Esophagus squamous epithelium (tissue), 5 donors: ENCODE data around the gene PSMC6. TPM values are rescaled to one million over a fixed set of nuclear protein-coding genes. Genes with fewer than 3 reads are reported as not detected.
"Not testable (repeated sequence)": the region's sequence is repeated elsewhere in the genome, so short reads cannot be mapped to it uniquely, and the experiment has no call there.

Source experiments
- DNase-seq: peaks from one replicate; lab custom pipeline; 2025; lab: John Stamatoyannopoulos, UW
- H3K27ac ChIP-seq, 4 donors: fragments of 200-600 bp; sonication (generic); one replicate each; pipeline ENCODE4 v1.5.1; 2016 to 2019; ENCODE audit warnings: mild to moderate bottlenecking in 1 of 4
- H3K27me3 ChIP-seq, 4 donors: fragments of 200-600 bp; sonication (generic); 1 replicate in 3 of 4; 2 replicates in 1 of 4; pipeline versions ENCODE4 v1.5.1 to v1.6.0; 2017 to 2021; ENCODE audit warnings: antibody characterized with exemption in 1 of 4
- H3K36me3 ChIP-seq, 3 donors: fragments of 200-600 bp; sonication (generic); one replicate each; pipeline ENCODE4 v1.5.1; 2016 to 2019
- H3K4me1 ChIP-seq, 3 donors: fragments of 200-600 bp; sonication (generic); one replicate each; pipeline ENCODE4 v1.5.1; 2017 to 2019
- H3K4me3 ChIP-seq, 4 donors: fragments of 200-600 bp; sonication (generic); 1 replicate in 3 of 4; 2 replicates in 1 of 4; pipeline ENCODE4 v1.5.1; 2016 to 2019; ENCODE audit warnings: mild to moderate bottlenecking in 2 of 4, moderate library complexity in 1 of 4
- H3K9me3 ChIP-seq, 3 donors: fragments of 200-600 bp; sonication (generic); one replicate each; pipeline ENCODE4 v1.5.1; 2016 to 2019
- POLR2A ChIP-seq, 4 donors: fragments of 450-650 bp; IDR thresholded peaks; one replicate each; pipeline ENCODE4 v1.6.1; 2017; ENCODE audit warnings: antibody characterized with exemption in 4 of 4, mild to moderate bottlenecking in 4 of 4, moderate library complexity in 3 of 4
- WGBS, 2 donors: methylation state at CpG; one replicate each; pipeline ENCODE4 v1.1.5; 2018; 5-methylcytosine and 5-hydroxymethylcytosine counted together
- intact Hi-C: fragments of 100-400 bp; cut with DNase I; formaldehyde crosslinking; loops from one replicate; pipeline ENCODE4 v1.15.0; 2022
- total RNA-seq, 4 donors: library from RNA; depleted of rRNA; stranded (reverse); fragments of >200 nt; gene quantifications; one replicate each; pipeline ENCODE4 v1.1.0, GENCODE V29; 2016
- TF ChIP-seq, protein P1 (sequence below), 6 experiments: fragments of 450-650 bp in 4 of 6; fragments of 200-600 bp in 2 of 6; sonication (generic) in 2 of 6; IDR thresholded peaks; one replicate each; pipeline ENCODE4 v1.5.1; 2016 to 2019; ENCODE audit warnings: antibody characterized with exemption in 6 of 6, mild to moderate bottlenecking in 4 of 6, moderate library complexity in 4 of 6
- donor health status: DM: yes; HTN: yes; CAD: no.

The PSMC6 gene
- total RNA-seq, 4 donors from 2014 or later, result 75.5 to 147 (median 82.9) TPM

DNA sequence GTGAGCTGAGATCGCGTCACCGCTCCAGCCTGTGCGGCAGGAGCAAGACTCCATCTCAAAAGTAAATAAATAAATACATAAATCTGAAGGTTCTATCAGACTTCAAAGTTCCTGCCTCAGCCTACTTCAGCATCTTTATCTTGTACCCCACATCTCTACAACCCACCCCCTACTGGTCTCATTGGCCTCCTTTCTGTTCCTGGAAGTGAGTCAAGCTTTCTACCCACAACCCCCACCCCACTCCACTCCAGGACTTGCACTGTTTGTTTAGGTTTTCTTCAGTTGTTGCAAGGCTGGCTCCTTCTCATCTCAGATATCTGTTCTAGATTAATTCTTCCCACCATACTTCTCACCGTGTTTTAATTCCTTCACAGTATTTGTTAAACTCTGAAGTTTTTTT, 714 bp upstream of the PSMC6 start:
- Histone ChIP-seq H3K36me3 (peaks cover 0 to 29% (median 8%) of the 10 kb centered on the region in 3 donors), H3K27ac (peak overlapping the region; percentile 86 to 93 (median 88)), H3K4me3 (peak overlapping the region; percentile 71 to 82 (median 80)), H3K4me1 (peaks cover 0 to 59% (median 14%) of the 10 kb centered on the region in 3 donors), H3K27me3 (no peaks in the 10 kb centered on the region), H3K9me3 (no peaks in the 10 kb centered on the region)
- TF ChIP-seq, protein P1, sequence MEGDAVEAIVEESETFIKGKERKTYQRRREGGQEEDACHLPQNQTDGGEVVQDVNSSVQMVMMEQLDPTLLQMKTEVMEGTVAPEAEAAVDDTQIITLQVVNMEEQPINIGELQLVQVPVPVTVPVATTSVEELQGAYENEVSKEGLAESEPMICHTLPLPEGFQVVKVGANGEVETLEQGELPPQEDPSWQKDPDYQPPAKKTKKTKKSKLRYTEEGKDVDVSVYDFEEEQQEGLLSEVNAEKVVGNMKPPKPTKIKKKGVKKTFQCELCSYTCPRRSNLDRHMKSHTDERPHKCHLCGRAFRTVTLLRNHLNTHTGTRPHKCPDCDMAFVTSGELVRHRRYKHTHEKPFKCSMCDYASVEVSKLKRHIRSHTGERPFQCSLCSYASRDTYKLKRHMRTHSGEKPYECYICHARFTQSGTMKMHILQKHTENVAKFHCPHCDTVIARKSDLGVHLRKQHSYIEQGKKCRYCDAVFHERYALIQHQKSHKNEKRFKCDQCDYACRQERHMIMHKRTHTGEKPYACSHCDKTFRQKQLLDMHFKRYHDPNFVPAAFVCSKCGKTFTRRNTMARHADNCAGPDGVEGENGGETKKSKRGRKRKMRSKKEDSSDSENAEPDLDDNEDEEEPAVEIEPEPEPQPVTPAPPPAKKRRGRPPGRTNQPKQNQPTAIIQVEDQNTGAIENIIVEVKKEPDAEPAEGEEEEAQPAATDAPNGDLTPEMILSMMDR (IDR thresholded peaks at IDR 0.05), result no peak
- no peak for TF ChIP-seq POLR2A (IDR thresholded peaks at IDR 0.05)
- DNase-seq, result no peak
- intact Hi-C loops, result no loop called here
- 75 to 89% methylated on average over 5 of the region's 5 CpGs for WGBS, 2 donors

DNA sequence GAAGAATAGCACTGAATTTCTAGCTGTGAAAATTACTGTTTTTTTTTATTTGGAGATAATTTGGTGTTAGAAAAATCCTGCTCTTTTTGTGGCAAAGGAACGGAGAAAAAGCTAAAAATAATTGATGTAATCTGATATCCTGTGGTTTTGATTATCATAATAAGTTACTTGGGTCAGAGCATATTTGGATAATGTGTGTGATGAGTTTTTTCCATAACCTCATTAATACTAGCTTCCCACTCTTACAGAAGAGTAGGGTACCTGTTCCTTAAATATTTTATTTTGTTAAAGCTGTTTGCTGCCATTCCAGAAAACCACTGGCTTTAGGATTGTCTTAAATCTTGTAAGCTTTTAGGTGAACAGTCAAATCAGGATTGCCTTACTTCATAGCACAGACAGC, 4.7 kb downstream of the PSMC6 start:
- TF ChIP-seq, protein P1 (IDR thresholded peaks at IDR 0.05), result no peak
- TF ChIP-seq POLR2A (IDR thresholded peaks at IDR 0.05), result no peak
- 30 to 45% methylated on average over 1 of the region's 1 CpG for WGBS, 2 donors
- H3K27me3 ChIP-seq, result no peaks in the 10 kb centered on the region
- H3K4me3 ChIP-seq, result no peak overlapping the region
- no peak for DNase-seq
- no peaks in the 10 kb centered on the region for H3K9me3 ChIP-seq
- no peak overlapping the region for H3K27ac ChIP-seq
- H3K4me1 ChIP-seq, result peaks cover 0 to 35% (median 12%) of the 10 kb centered on the region in 3 donors
- H3K36me3 ChIP-seq, result peaks cover 9 to 83% (median 46%) of the 10 kb centered on the region in 3 donors
- intact Hi-C loops, result no loop called here

DNA sequence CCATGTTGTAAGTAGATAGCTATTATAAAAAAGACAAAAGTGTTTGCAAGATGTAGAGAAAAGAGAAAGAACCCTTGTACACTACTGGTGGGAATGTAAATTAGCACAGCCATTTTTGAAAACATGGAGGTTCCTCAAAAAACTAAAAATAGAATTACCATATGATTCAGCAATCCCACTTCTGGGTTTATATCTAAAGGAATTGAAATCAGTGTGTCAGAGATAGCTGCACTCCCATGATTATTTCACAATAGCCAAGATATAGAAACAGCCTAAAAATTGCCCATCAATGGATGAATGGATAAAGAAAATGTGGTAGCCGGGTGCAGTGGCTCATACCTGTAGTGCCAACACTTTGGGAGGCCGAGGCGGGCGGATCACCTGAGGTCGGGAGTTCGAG, 9.2 kb downstream of the PSMC6 start:
- intact Hi-C loops, result no loop called here

GRCh38 chr14:52723514-52724359, 16.7 kb downstream of the PSMC6 start:
- TF ChIP-seq, protein P1 (IDR thresholded peaks at IDR 0.05), result no peak
- no peak for TF ChIP-seq POLR2A (IDR thresholded peaks at IDR 0.05)
- peaks cover 0 to 98% (median under 1%) of the 10 kb centered on the region in 3 donors for H3K36me3 ChIP-seq
- no peaks in the 10 kb centered on the region for H3K27me3 ChIP-seq
- no peak overlapping the region for H3K27ac ChIP-seq
- intact Hi-C loops, result no loop called here
- WGBS, 2 donors, result 94% methylated on average over 4 of the region's 4 CpGs
- H3K9me3 ChIP-seq, result no peaks in the 10 kb centered on the region
- no peak overlapping the region for H3K4me3 ChIP-seq
- H3K4me1 ChIP-seq, result no peaks in the 10 kb centered on the region
- no peak for DNase-seq

More for the DNA sequence above, 9.2 kb downstream of the PSMC6 start:
- Histone ChIP-seq H3K4me1 (peaks cover 0 to under 1% (median 0%) of the 10 kb centered on the region in 3 donors), H3K36me3 (peaks cover 9 to 100% (median 50%) of the 10 kb centered on the region in 3 donors), H3K9me3 (no peaks in the 10 kb centered on the region), H3K4me3 (no peak overlapping the region), H3K27me3 (no peaks in the 10 kb centered on the region), H3K27ac (no peak overlapping the region)
- WGBS, 2 donors, result 94 to 97% methylated on average over 6 of the region's 6 CpGs
- TF ChIP-seq, protein P1 (IDR thresholded peaks at IDR 0.05), result no peak
- TF ChIP-seq POLR2A (IDR thresholded peaks at IDR 0.05), result no peak
- DNase-seq, result no peak

- no peak overlapping the region for H3K27ac ChIP-seq
- TF ChIP-seq, protein P1 (IDR thresholded peaks at IDR 0.05), result no peak
- TF ChIP-seq POLR2A (IDR thresholded peaks at IDR 0.05), result no peak
- H3K4me1 ChIP-seq, result peaks cover 0 to under 1% (median 0%) of the 10 kb centered on the region in 3 donors
- DNase-seq, result no peak
- intact Hi-C loops, result no loop called here
- H3K4me3 ChIP-seq, result no peak overlapping the region
- peaks cover 0 to 97% (median 0%) of the 10 kb centered on the region in 3 donors for H3K36me3 ChIP-seq
- no peaks in the 10 kb centered on the region for H3K27me3 ChIP-seq
- H3K9me3 ChIP-seq, result no peaks in the 10 kb centered on the region
Observed at GRCh38 chr14:52724360-52724644, 17.3 kb downstream of the PSMC6 start.

DNA sequence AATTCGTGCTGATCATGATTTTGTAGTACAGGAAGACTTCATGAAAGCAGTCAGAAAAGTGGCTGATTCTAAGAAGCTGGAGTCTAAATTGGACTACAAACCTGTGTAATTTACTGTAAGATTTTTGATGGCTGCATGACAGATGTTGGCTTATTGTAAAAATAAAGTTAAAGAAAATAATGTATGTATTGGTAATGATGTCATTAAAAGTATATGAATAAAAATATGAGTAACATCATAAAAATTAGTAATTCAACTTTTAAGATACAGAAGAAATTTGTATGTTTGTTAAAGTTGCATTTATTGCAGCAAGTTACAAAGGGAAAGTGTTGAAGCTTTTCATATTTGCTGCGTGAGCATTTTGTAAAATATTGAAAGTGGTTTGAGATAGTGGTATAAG, 20.5 kb downstream of the PSMC6 start:
- intact Hi-C loops, H3K27ac ChIP-seq, H3K9me3 ChIP-seq, H3K27me3 ChIP-seq, DNase-seq, H3K4me3 ChIP-seq: not testable (repeated sequence)
- Histone ChIP-seq H3K4me1 (peaks cover 0 to 22% (median 6%) of the 10 kb centered on the region in 3 donors), H3K36me3 (peaks cover 0 to 67% (median 0%) of the 10 kb centered on the region in 3 donors)
- 92 to 98% methylated on average over 2 of the region's 2 CpGs for WGBS, 2 donors

- Histone ChIP-seq H3K4me3 (peak overlapping the region in 1 of 4 donors; percentile 95), H3K4me1 (peaks cover 0 to 24% (median 6%) of the 10 kb centered on the region in 3 donors), H3K36me3 (peaks cover 0 to 65% (median 0%) of the 10 kb centered on the region in 3 donors), H3K27ac (peak overlapping the region in 2 of 4 donors; percentile 95 to 96)
- DNase-seq, H3K27me3 ChIP-seq, H3K9me3 ChIP-seq, intact Hi-C loops: not testable (repeated sequence)
- 88 to 98% methylated on average over 12 to 15 of the region's 15 CpGs for WGBS, 2 donors
Observed at GRCh38 chr14:52729035-52729434, 22.0 kb downstream of the PSMC6 start.
